Right lobe of liver (tissue), 6 donors: ENCODE results near the gene ZNF627. TPM values are rescaled to one million over a fixed set of nuclear protein-coding genes. Genes with fewer than 3 reads are reported as not detected.

ENCODE experiments used
- ATAC-seq, 4 donors: fragments of 200-7000 bp; cut with Tn5 transposase; one replicate each; pipeline ENCODE4 v1.9.1; 2020; ENCODE audit warnings: mild to moderate bottlenecking in 4 of 4, moderate library complexity in 4 of 4
- DNase-seq, 3 donors: peaks; one replicate each; pipeline ENCODE4 v3.0.0-alpha.2; 2020
- H3K27ac ChIP-seq, 3 donors: fragments of 200-600 bp; one replicate each; pipeline ENCODE4 v1.8.0; 2022
- H3K27me3 ChIP-seq, 2 donors: fragments of 200-600 bp; one replicate each; pipeline ENCODE4 v1.8.0; 2022
- H3K36me3 ChIP-seq, 4 donors: fragments of 200-600 bp; sonication (generic) in 1 of 4; one replicate each; pipeline versions ENCODE4 v1.5.1 to v1.8.0; 2017 to 2022; ENCODE audit warnings: control low read depth in 1 of 4
- H3K4me1 ChIP-seq, 4 donors: fragments of 200-600 bp; sonication (generic) in 1 of 4; one replicate each; pipeline versions ENCODE4 v1.5.1 to v1.8.0; 2017 to 2022; ENCODE audit warnings: control low read depth in 1 of 4
- H3K4me3 ChIP-seq, 3 donors: fragments of 200-600 bp; one replicate each; pipeline ENCODE4 v1.8.0; 2022
- H3K9me3 ChIP-seq, 4 donors: fragments of 200-600 bp; sonication (generic) in 1 of 4; one replicate each; pipeline versions ENCODE4 v1.5.1 to v1.8.0; 2017 to 2022; ENCODE audit warnings: control low read depth in 1 of 4
- POLR2A ChIP-seq: fragments of 450-650 bp; IDR thresholded peaks from one replicate; pipeline ENCODE4 v1.6.1; 2017; ENCODE audit warnings: antibody characterized with exemption, mild to moderate bottlenecking
- WGBS: methylation state at CpG from one replicate; pipeline ENCODE4 v1.1.6; 2018; ENCODE audit warnings: low coverage, low lambda C conversion rate; ENCODE audit not compliant: insufficient coverage; ENCODE audit errors: missing lambda C conversion rate; 5-methylcytosine and 5-hydroxymethylcytosine counted together
- intact Hi-C, 2 donors: fragments of 100-400 bp; cut with DNase I; formaldehyde crosslinking; loops; one replicate each; pipeline versions ENCODE4 v1.11.2 to v1.14.1; 2022
- total RNA-seq, 6 experiments: library from RNA; depleted of rRNA in 2 of 6; stranded (reverse); fragments of >200 nt in 2 of 6; fragmentation: NEBNext Ultra II Directional in 3 of 6; extraction: Animal tissue kit (Norgen Biotek cat#: 25700) in 3 of 6; gene quantifications; one replicate each; pipeline versions ENCODE4 v1.1.0 to v1.2.4, GENCODE V29; 2016 to 2023
- TF ChIP-seq, protein P1 (sequence below), 4 donors: fragments of 200-600 bp in 3 of 4; fragments of 450-650 bp in 1 of 4; IDR thresholded peaks; one replicate each; pipeline versions ENCODE4 v1.5.1 to v1.8.0; 2016 to 2022; ENCODE audit warnings: antibody characterized with exemption in 4 of 4, mild to moderate bottlenecking in 2 of 4
- donor health status: DM: no; HTN: yes; CAD: no.
- donor health status: DM: no; HTN: no; CAD: no.
- donor health status: DM: no; HTN: no; CAD: no.
- donor health status: DM: no; HTN: yes; CAD: no.
- donor health status: DM: no; HTN: yes; CAD: no.

The ZNF627 gene
- total RNA-seq, 6 experiments from 2014 or later = 2.7 to 5.4 (median 4.6) TPM

DNA sequence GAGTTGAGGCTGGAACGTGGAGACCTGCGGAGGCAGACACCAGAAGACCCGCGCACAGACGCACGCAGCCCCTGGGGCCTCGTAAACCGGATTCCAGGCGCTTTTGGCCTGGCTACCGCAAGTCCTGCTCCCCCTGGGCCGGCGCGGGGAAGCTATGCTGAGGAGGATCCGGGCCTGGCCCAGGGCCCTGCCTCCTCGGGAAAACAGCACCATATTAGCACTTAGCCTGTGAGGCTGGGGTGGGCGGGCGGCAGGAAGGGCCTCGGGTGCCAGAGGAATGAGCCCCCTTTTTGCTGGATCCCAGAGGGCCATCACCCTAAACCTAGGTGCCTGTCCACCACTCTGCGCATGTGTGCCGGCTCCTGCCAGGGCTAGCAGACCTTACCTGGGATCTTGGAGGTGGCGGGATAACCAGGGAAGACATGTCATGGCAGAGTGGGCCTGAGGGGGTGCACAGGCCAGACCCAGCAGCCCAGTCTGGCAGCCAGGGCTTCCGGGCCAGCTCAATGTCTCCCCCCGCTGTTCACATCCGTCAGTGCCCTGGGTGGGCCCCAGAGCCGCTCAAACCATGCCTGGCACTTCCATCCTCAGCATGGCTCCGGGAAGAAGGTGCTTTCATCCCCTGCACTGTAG lies 45.6 kb upstream of the ZNF627 start:
- DNase-seq (no peak), ATAC-seq (peak; percentile 29 to 32 (median 30))
- no peak overlapping the region for H3K4me3 ChIP-seq
- TF ChIP-seq, protein P1, sequence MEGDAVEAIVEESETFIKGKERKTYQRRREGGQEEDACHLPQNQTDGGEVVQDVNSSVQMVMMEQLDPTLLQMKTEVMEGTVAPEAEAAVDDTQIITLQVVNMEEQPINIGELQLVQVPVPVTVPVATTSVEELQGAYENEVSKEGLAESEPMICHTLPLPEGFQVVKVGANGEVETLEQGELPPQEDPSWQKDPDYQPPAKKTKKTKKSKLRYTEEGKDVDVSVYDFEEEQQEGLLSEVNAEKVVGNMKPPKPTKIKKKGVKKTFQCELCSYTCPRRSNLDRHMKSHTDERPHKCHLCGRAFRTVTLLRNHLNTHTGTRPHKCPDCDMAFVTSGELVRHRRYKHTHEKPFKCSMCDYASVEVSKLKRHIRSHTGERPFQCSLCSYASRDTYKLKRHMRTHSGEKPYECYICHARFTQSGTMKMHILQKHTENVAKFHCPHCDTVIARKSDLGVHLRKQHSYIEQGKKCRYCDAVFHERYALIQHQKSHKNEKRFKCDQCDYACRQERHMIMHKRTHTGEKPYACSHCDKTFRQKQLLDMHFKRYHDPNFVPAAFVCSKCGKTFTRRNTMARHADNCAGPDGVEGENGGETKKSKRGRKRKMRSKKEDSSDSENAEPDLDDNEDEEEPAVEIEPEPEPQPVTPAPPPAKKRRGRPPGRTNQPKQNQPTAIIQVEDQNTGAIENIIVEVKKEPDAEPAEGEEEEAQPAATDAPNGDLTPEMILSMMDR (IDR thresholded peaks at IDR 0.05) = peak in 3 of 4 donors; percentile 14 to 25 (median 15)
- no peak for TF ChIP-seq POLR2A
- peaks cover 0 to 9% (median 5%) of the 10 kb centered on the region in 4 donors for H3K36me3 ChIP-seq
- H3K9me3 ChIP-seq = no peaks in the 10 kb centered on the region
- intact Hi-C loops = no loop called here
- H3K27ac ChIP-seq = no peak overlapping the region
- H3K27me3 ChIP-seq = no peaks in the 10 kb centered on the region
- H3K4me1 ChIP-seq = no peaks in the 10 kb centered on the region
- 80% methylated on average over 3 of the region's 26 CpGs for WGBS

DNA sequence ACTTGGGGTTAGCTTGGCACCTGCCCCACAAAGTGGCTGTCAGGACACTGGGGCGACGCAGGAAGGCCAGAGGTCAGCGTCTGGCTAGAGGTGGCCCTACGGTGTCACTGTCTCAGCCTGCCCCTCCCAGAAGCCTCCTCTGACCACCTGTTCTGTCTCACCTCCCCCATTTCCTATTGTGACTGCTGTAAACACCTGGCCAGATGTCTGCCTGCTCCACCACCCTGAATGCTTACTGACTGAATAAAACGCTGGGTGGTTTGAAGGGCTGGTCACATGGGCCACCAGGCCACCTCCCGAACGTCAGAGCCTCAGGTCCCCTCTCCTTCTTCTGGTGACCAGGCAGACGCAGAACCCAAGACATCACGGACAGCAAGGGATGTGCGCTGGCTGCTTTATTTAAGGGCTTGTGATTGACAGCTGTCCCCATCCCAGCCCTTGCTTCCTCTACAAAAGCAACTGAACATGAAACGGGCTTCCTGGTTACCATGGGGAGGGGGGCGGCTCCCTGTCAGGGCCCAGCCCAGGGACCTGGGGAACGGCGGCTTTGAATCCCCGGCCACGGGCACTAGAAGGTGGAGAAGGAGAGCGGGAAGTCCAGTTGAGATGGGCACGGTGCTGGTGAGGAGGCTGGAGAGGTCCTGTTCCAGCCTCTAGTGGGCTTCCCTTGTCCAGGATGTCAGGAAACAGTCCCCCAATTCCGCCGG lies 44.5 kb upstream of the ZNF627 start:
- Histone ChIP-seq H3K4me1 (peaks cover 0 to 2% (median 0%) of the 10 kb centered on the region in 4 donors), H3K27ac (no peak overlapping the region), H3K4me3 (no peak overlapping the region), H3K36me3 (peaks cover 0 to 9% (median 5%) of the 10 kb centered on the region in 4 donors), H3K27me3 (no peaks in the 10 kb centered on the region), H3K9me3 (no peaks in the 10 kb centered on the region)
- no peak for ATAC-seq
- intact Hi-C loops = no loop called here
- 77% methylated on average over 3 of the region's 20 CpGs for WGBS
- TF ChIP-seq POLR2A = no peak
- TF ChIP-seq, protein P1 (IDR thresholded peaks at IDR 0.05) = no peak
- no peak for DNase-seq

DNA sequence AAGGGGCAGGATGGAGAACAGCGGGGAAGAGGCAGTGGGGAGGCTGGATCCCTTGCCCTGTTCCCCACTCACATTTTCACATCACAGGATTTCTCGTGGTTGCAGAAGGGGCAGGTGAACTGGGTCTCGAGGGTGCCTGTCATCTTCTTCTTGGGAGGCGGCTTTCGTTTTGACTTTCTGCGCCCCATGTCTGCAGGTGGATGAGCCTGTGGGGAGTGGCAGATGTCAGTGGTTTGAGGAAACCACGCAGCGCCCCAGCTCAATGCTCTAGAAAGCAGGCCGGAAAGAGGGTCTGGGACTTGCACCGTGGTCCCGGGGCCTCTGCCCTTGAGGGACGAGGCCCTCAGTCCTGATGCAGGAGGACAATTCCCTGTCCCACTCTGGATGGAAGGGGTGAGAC lies 43.1 kb upstream of the ZNF627 start:
- ATAC-seq = no peak
- no peak overlapping the region for H3K27ac ChIP-seq
- WGBS = 68% methylated on average over 3 of the region's 12 CpGs
- peaks cover 0 to 8% (median 0%) of the 10 kb centered on the region in 4 donors for H3K4me1 ChIP-seq
- H3K27me3 ChIP-seq = no peaks in the 10 kb centered on the region
- no peaks in the 10 kb centered on the region for H3K9me3 ChIP-seq
- intact Hi-C loops = no loop called here
- H3K4me3 ChIP-seq = no peak overlapping the region
- DNase-seq = no peak
- TF ChIP-seq, protein P1 (IDR thresholded peaks at IDR 0.05) = no peak
- no peak for TF ChIP-seq POLR2A
- H3K36me3 ChIP-seq = peaks cover 0 to 9% (median 5%) of the 10 kb centered on the region in 4 donors

DNA sequence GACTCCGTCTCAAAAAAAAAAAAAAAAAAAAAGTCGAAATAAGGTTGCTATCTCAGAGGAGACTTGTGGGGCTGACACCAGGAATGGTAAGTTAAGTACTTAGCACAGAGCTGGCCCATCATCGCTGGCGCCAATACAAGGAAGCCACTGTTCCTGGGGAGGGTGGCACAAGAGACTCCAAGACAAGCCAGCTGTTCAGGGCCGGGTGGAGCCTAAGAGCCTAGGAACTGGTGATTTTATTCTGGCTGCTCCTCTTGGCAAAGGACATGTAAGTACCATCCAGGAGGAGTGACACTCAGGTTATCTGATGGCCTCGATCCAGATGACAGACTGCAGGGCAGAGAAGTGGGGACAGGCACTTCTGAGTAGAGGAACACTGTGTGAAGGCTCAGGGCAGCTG lies 42.0 kb upstream of the ZNF627 start:
- Histone ChIP-seq H3K36me3 (peaks cover 0 to 9% (median 5%) of the 10 kb centered on the region in 4 donors), H3K4me1 (peaks cover 0 to 14% (median 4%) of the 10 kb centered on the region in 4 donors), H3K27me3 (no peaks in the 10 kb centered on the region), H3K9me3 (no peaks in the 10 kb centered on the region), H3K4me3 (no peak overlapping the region), H3K27ac (no peak overlapping the region)
- intact Hi-C loops = no loop called here
- DNase-seq = no peak
- 85% methylated on average over 4 of the region's 6 CpGs for WGBS
- ATAC-seq = no peak
- TF ChIP-seq POLR2A = no peak
- TF ChIP-seq, protein P1 (IDR thresholded peaks at IDR 0.05) = no peak
